Activated CD4-positive, alpha-beta T cell treated with anti-CD3 and anti-CD28 coated beads, Interleukin-2, amount 50 U/mL, for 4 hours (primary cell): ENCODE results near the gene THSD7B.
"Not testable (repeated sequence)": the region's sequence is repeated elsewhere in the genome, so short reads cannot be mapped to it uniquely, and the experiment has no call there.

ENCODE experiments used
- DNase-seq, 2 experiments: peaks; one replicate each; pipeline ENCODE4 v3.0.0-alpha.2; 2020

THSD7B gene

GRCh38 chr2:137607722-137608318 is 842.5 kb downstream of the THSD7B start:
- no peak for DNase-seq

GRCh38 chr2:137638932-137639331 is 873.6 kb downstream of the THSD7B start:
- DNase-seq = no peak

GRCh38 chr2:137644731-137645130 is 879.4 kb downstream of the THSD7B start:
- DNase-seq = no peak

GRCh38 chr2:137654046-137654445 is 888.7 kb downstream of the THSD7B start:
- DNase-seq = no peak

GRCh38 chr2:137655814-137656213 is 890.5 kb downstream of the THSD7B start:
- no peak for DNase-seq

- DNase-seq = no peak
These were observed 893.1 kb downstream of the THSD7B start for GRCh38 chr2:137658433-137658832.

GRCh38 chr2:137659616-137660015 is 894.3 kb downstream of the THSD7B start:
- no peak for DNase-seq

GRCh38 chr2:137670111-137670510 is 904.8 kb downstream of the THSD7B start:
- DNase-seq = no peak

- DNase-seq = no peak
These were observed 907.7 kb downstream of the THSD7B start for GRCh38 chr2:137672989-137673552.

- DNase-seq = no peak
These were observed 909.6 kb downstream of the THSD7B start for GRCh38 chr2:137674991-137675390.

- DNase-seq = no peak
These were observed 910.4 kb downstream of the THSD7B start for GRCh38 chr2:137675584-137676327.

- DNase-seq = no peak
These were observed 911.0 kb downstream of the THSD7B start for GRCh38 chr2:137676346-137676745.

- no peak for DNase-seq
These were observed 912.1 kb downstream of the THSD7B start for GRCh38 chr2:137677466-137677865.

- no peak for DNase-seq
These were observed 924.2 kb downstream of the THSD7B start for GRCh38 chr2:137689549-137689948.

GRCh38 chr2:137693534-137693933 is 928.2 kb downstream of the THSD7B start:
- DNase-seq = no peak

- no peak for DNase-seq
These were observed 931.6 kb downstream of the THSD7B start for GRCh38 chr2:137696916-137697315.

GRCh38 chr2:137700250-137700649 is 934.9 kb downstream of the THSD7B start:
- DNase-seq = not testable (repeated sequence)

GRCh38 chr2:137700681-137701080 is 935.3 kb downstream of the THSD7B start:
- no peak for DNase-seq

- DNase-seq = no peak
These were observed 940.0 kb downstream of the THSD7B start for GRCh38 chr2:137705296-137705695.

- DNase-seq = no peak
These were observed 941.7 kb downstream of the THSD7B start for GRCh38 chr2:137706786-137707613.

- DNase-seq = no peak
These were observed 943.0 kb downstream of the THSD7B start for GRCh38 chr2:137708311-137708710.

GRCh38 chr2:137715731-137716191 is 950.4 kb downstream of the THSD7B start:
- no peak for DNase-seq

GRCh38 chr2:137718786-137719185 is 953.4 kb downstream of the THSD7B start:
- DNase-seq = no peak
